Choroid plexus epithelial cell (primary cell): Measurements from ENCODE around the gene DHX40.

Experiments used
- DNase-seq: peaks from one replicate; pipeline ENCODE4 v3.0.0-alpha.2; 2010; ENCODE audit warnings: low read depth
- H3K4me3 ChIP-seq: 2 replicates; pipeline ENCODE4 v1.5.1; 2011; ENCODE audit warnings: low read depth, mild to moderate bottlenecking, control low read depth, low read length, moderate library complexity
- CTCF ChIP-seq: conservative IDR thresholded peaks from 2 replicates; pipeline ENCODE4 v1.5.1; 2011; ENCODE audit warnings: low read depth, mild to moderate bottlenecking, control low read depth, inconsistent platforms, low read length, moderate library complexity

Gene DHX40

GRCh38 chr17:59526451-59526850, 39.0 kb upstream of the DHX40 start:
- no peak for DNase-seq
- H3K4me3 ChIP-seq, result no peak overlapping the region
- no peak for TF ChIP-seq CTCF

- TF ChIP-seq CTCF, result no peak
- no peak overlapping the region for H3K4me3 ChIP-seq
- DNase-seq, result no peak
These were observed 38.0 kb upstream of the DHX40 start for GRCh38 chr17:59527325-59527917.

- H3K4me3 ChIP-seq, result no peak overlapping the region
- no peak for TF ChIP-seq CTCF
- DNase-seq, result no peak
These were observed 37.5 kb upstream of the DHX40 start for GRCh38 chr17:59527931-59528330.

GRCh38 chr17:59530531-59530930, 34.9 kb upstream of the DHX40 start:
- TF ChIP-seq CTCF, result no peak
- no peak for DNase-seq
- no peak overlapping the region for H3K4me3 ChIP-seq

- TF ChIP-seq CTCF, result no peak
- H3K4me3 ChIP-seq, result no peak overlapping the region
- no peak for DNase-seq
These were observed 31.7 kb upstream of the DHX40 start for GRCh38 chr17:59533694-59534093.

GRCh38 chr17:59534583-59534982, 30.8 kb upstream of the DHX40 start:
- DNase-seq, result peak; percentile 13
- no peak overlapping the region for H3K4me3 ChIP-seq
- no peak for TF ChIP-seq CTCF

- DNase-seq, result no peak
- H3K4me3 ChIP-seq, result no peak overlapping the region
- no peak for TF ChIP-seq CTCF
These were observed 27.1 kb upstream of the DHX40 start for GRCh38 chr17:59538195-59538909.
